K562 treated with DMSO at 1 percent for 12 hours (cell line): Measurements from ENCODE around the gene KCNMB1. TPM values are rescaled to one million over a fixed set of nuclear protein-coding genes. Genes with fewer than 3 reads are reported as not detected.

ENCODE experiments used
- total RNA-seq: library from RNA; unstranded; fragments of 300-600 nt; gene quantifications from 2 replicates; pipeline ENCODE4 v1.2.3, GENCODE V29; 2022; ENCODE audit not compliant: insufficient read depth

Gene KCNMB1
- not detected in 2 replicates for total RNA-seq

GRCh38 chr5:170388818-170389549 lies at the start of gene KCNMB1:
Gene KCNMB1, minus strand, starts transcription at chr5:170389367. Its CDS starts 3,920 bp downstream, at chr5:170385447.

Other genes with a start within 250 kb of the KCNMB1 start
- not detected in 2 replicates for gene C5orf58, start 156.4 kb downstream of the KCNMB1 start, total RNA-seq
- gene LCP2, start 91.6 kb downstream of the KCNMB1 start, total RNA-seq, result 6.3 and 15.7 TPM in 2 replicates
- gene KCNIP1, start 114.7 kb upstream of the KCNMB1 start, total RNA-seq, result not detected in 2 replicates